K562 (cell line): ENCODE data around the gene COPE. TPM values are rescaled to one million over a fixed set of nuclear protein-coding genes. Genes with fewer than 3 reads are reported as not detected.

Source experiments
- ATAC-seq: fragments of 200-7000 bp; cut with Tn5 transposase; 3 replicates; pipeline ENCODE4 v1.9.1; 2020; ENCODE audit warnings: moderate library complexity
- BruUV-seq: library from RNA; stranded (reverse); fragments of 400-500 nt; replicated peaks from 2 replicates; lab custom pipeline; 2021; lab: Mats Ljungman, UMichigan
- CTCF ChIA-PET: fragments of 300-600 bp; formaldehyde crosslinking; extraction: SDS; loops from one replicate; lab custom pipeline; 2021; ENCODE audit warnings: low intra/inter-chr PET ratio; lab: Yijun Ruan, JAX
- POLR2A ChIA-PET: fragments of 300-600, 350-650 bp; sonication (Branson Sonifier 250); formaldehyde crosslinking; extraction: SDS; loops from one replicate; lab custom pipeline; 2021; ENCODE audit warnings: antibody characterized with exemption, inconsistent platforms; lab: Yijun Ruan, JAX
- DNase-seq, 4 experiments: peaks; one replicate each; pipeline versions ENCODE4 v3.0.0 to v3.0.0-alpha.2; 2011 to 2018; ENCODE audit warnings: low spot score in 3 of 4, mixed read lengths in 3 of 4; ENCODE audit errors: extremely low read depth in 1 of 4
- FAIRE-seq: peaks from 2 replicates; lab custom pipeline; 2011; peaks lifted over from hg19 to GRCh38; lab: Jason Lieb, UNC
- H2AFZ ChIP-seq: 2 replicates; pipeline ENCODE4 v1.6.0; 2011; ENCODE audit warnings: low read depth, low read length, control low read depth, inconsistent platforms
- H3K27ac ChIP-seq: fragments of 200-600 bp; 3 replicates; pipeline ENCODE4 v1.8.0; 2011; ENCODE audit warnings: low read depth, mild to moderate bottlenecking, control low read depth, inconsistent platforms, low read length, moderate library complexity, mixed read lengths; ENCODE audit errors: extremely low read depth
- H3K27me3 ChIP-seq, 2 experiments: fragments of 300-600 bp in 1 of 2; 2 replicates in 1 of 2; 3 replicates in 1 of 2; pipeline versions ENCODE4 v1.6.0 to v1.8.0; 2011; ENCODE audit warnings: inconsistent platforms in 2 of 2, low read length in 2 of 2, mild to moderate bottlenecking in 1 of 2, mixed read lengths in 1 of 2, moderate library complexity in 1 of 2; ENCODE audit not compliant: control insufficient read depth in 2 of 2, insufficient read depth in 2 of 2
- H3K36me3 ChIP-seq: fragments of 300-600 bp; 3 replicates; pipeline ENCODE4 v1.8.0; 2011; ENCODE audit warnings: mild to moderate bottlenecking, low read length, inconsistent platforms; ENCODE audit not compliant: control insufficient read depth, insufficient read depth
- H3K4me1 ChIP-seq, 2 experiments: fragments of 200-600 bp in 1 of 2; replicated peaks in 1 of 2; 2 replicates in 1 of 2; 3 replicates in 1 of 2; pipeline versions ENCODE4 v1.5.1 to v1.8.0; 2011; ENCODE audit warnings: inconsistent platforms in 2 of 2, low read length in 2 of 2, mild to moderate bottlenecking in 1 of 2, mixed read lengths in 1 of 2, moderate library complexity in 1 of 2; ENCODE audit not compliant: control insufficient read depth in 2 of 2, insufficient read depth in 2 of 2
- H3K4me2 ChIP-seq: 2 replicates; pipeline ENCODE4 v1.6.1; 2011; ENCODE audit warnings: low read length, control low read depth, inconsistent platforms, mixed read lengths; ENCODE audit not compliant: insufficient read depth
- H3K4me3 ChIP-seq: fragments of 200-600 bp; sonication (generic), shearing (Covaris generic); 2 replicates; pipeline ENCODE4 v1.5.1; 2016; ENCODE audit warnings: control low read depth, inconsistent platforms
- H3K79me2 ChIP-seq: fragments of 200-600 bp; 3 replicates; pipeline ENCODE4 v1.8.0; 2011; ENCODE audit warnings: low read length, inconsistent platforms; ENCODE audit not compliant: control insufficient read depth, insufficient read depth
- H3K9ac ChIP-seq, 2 experiments: 2 replicates each; pipeline versions ENCODE4 v1.6.0 to v1.6.1; 2011; ENCODE audit warnings: low read depth in 2 of 2, low read length in 2 of 2, control low read depth in 1 of 2, inconsistent platforms in 1 of 2, mild to moderate bottlenecking in 1 of 2, mixed read lengths in 1 of 2; ENCODE audit not compliant: insufficient read depth in 1 of 2
- H3K9me1 ChIP-seq: one replicate; pipeline ENCODE4 v1.6.0; 2011; ENCODE audit warnings: inconsistent platforms, mild to moderate bottlenecking, low read length, moderate library complexity; ENCODE audit not compliant: control insufficient read depth, insufficient read depth
- H3K9me3 ChIP-seq: replicated peaks from 2 replicates; pipeline ENCODE4 v1.5.1; 2011; ENCODE audit warnings: low read depth, low read length, inconsistent platforms; ENCODE audit not compliant: control insufficient read depth, insufficient read depth
- H4K20me1 ChIP-seq: replicated peaks from 2 replicates; pipeline ENCODE4 v1.6.1; 2011; ENCODE audit warnings: low read length, inconsistent platforms, mixed read lengths; ENCODE audit not compliant: control insufficient read depth, insufficient read depth
- CREB3L1 ChIP-seq: fragments of 450-650 bp; IDR thresholded peaks from 2 replicates; pipeline ENCODE4 v1.6.1; 2014; ENCODE audit warnings: low read depth, mild to moderate bottlenecking, moderate library complexity, borderline replicate concordance
- EGR1 ChIP-seq: fragments of 450-650 bp; conservative IDR thresholded peaks from 2 replicates; pipeline ENCODE4 v1.6.1; 2017; ENCODE audit warnings: mild to moderate bottlenecking
- HDAC3 ChIP-seq: fragments of 450-650 bp; IDR thresholded peaks from 2 replicates; pipeline ENCODE4 v1.6.1; 2018; ENCODE audit warnings: borderline replicate concordance, mild to moderate bottlenecking, moderate library complexity; ENCODE audit not compliant: partially characterized antibody
- MAX ChIP-seq: sonication (generic); formaldehyde crosslinking; IDR thresholded peaks from 2 replicates; pipeline ENCODE4 v1.9.0; 2022; ENCODE audit warnings: mild to moderate bottlenecking, missing genetic modification reagents
- POLR2G ChIP-seq: fragments of 200-400 bp; formaldehyde crosslinking; IDR thresholded peaks from 2 replicates; pipeline ENCODE4 v1.6.1; 2017; ENCODE audit warnings: low read depth, mild to moderate bottlenecking, antibody characterized with exemption, low read length, moderate library complexity
- XRCC4 ChIP-seq: IDR thresholded peaks from one replicate; pipeline ENCODE4 v1.6.1; 2011; ENCODE audit not compliant: insufficient read depth, insufficient read length; ENCODE audit errors: extremely low read depth
- ZBTB8A ChIP-seq: fragments of 450-650 bp; IDR thresholded peaks from 2 replicates; pipeline ENCODE4 v1.6.1; 2018; ENCODE audit warnings: mild to moderate bottlenecking, moderate library complexity; ENCODE audit not compliant: partially characterized antibody
- WGBS: fragments of 100-300 bp; shearing (Covaris generic); methylation state at CpG from one replicate; pipeline ENCODE4 v1.1.6; 2016; ENCODE audit warnings: low coverage, mixed read lengths; ENCODE audit not compliant: insufficient coverage; ENCODE audit errors: missing lambda C conversion rate; 5-methylcytosine and 5-hydroxymethylcytosine counted together
- in situ Hi-C: fragments of 300-500 bp; cut with MboI; formaldehyde crosslinking; loops from 4 replicates; pipeline ENCODE4 v1.15.0; 2018; ENCODE audit warnings: inconsistent platforms, mixed read lengths
- intact Hi-C: fragments of 100-400 bp; cut with micrococcal nuclease; formaldehyde crosslinking; loops from 2 replicates; pipeline ENCODE4 v1.14.2; 2022
- polyA plus RNA-seq, 8 experiments: library from polyadenylated mRNA; depleted of rRNA in 4 of 8; stranded (reverse) in 5 of 8; unstranded in 3 of 8; fragments of >200 nt; fragmentation: Nextera tagmentation in 2 of 8; fragmentation: Illumina TruSeq in 1 of 8; extraction: Ambion mirVana in 2 of 8; extraction: Trizol in 1 of 8; gene quantifications; 2 replicates each; pipeline versions ENCODE4 v1.2.1 to v1.2.3, GENCODE V29; 2011 to 2014; ENCODE audit warnings: inconsistent platforms in 1 of 8, missing spikeins in 1 of 8
- total RNA-seq, 7 experiments: library from RNA; depleted of rRNA in 6 of 7; stranded (reverse); fragments of >200 nt in 6 of 7; fragmentation: Illumina TruSeq in 2 of 7; extraction: Trizol in 2 of 7; gene quantifications; 2 replicates each; pipeline versions ENCODE4 v1.2.1 to v1.2.3, GENCODE V29; 2011 to 2021; ENCODE audit warnings: low replicate concordance in 1 of 7

Gene COPE
- total and polyA plus RNA-seq, 9 of the 15 experiments (the other 6 are each of a cell fraction or from before 2014, with no cell fraction given) = 5.8 to 273 (median 147) TPM

GRCh38 chr19:18878858-18879578 is 40.2 kb downstream of the COPE start:
- H3K27me3 ChIP-seq = no peaks in the 10 kb centered on the region
- no peaks in the 10 kb centered on the region for H3K9me1 ChIP-seq
- ChIA-PET POLR2A (interaction anchor here (1.1 to 1.7 kb wide), 3 partner anchors 15 to 108 kb away, joined by 3 to 7 read pairs (median 3); no protein-coding TSS in a partner anchor), CTCF (no interaction called here)
- in situ Hi-C loops (no loop called here), intact Hi-C loops (no loop called here)
- WGBS = 89% methylated on average over 20 of the region's 34 CpGs
- H3K9ac ChIP-seq = peak overlapping the region in 1 of 2 experiments; percentile 20; a peak in 1 of 4 replicates
- no peaks in the 10 kb centered on the region for H4K20me1 ChIP-seq
- H3K4me3 ChIP-seq = no peak overlapping the region
- H3K4me2 ChIP-seq = no peak overlapping the region
- DNase-seq = no peak
- peaks cover 8% of the 10 kb centered on the region for H3K9me3 ChIP-seq
- TF ChIP-seq CREB3L1 = no peak
- no peak for TF ChIP-seq XRCC4
- TF ChIP-seq MAX (CRISPR knock-in tag) = 0 out of 2 replicates have a peak, but pooled peaks have one; percentile 24
- TF ChIP-seq POLR2G = peak; percentile 28; the same call in 1 of the 2 replicates
- TF ChIP-seq ZBTB8A = no peak
- TF ChIP-seq HDAC3 = no peak
- peak; percentile 34; the same call in 1 of the 2 replicates for TF ChIP-seq EGR1
- peaks cover 11 to 37% of the 10 kb centered on the region in 2 experiments; a peak in 4 of 5 replicates for H3K4me1 ChIP-seq
- no peak for FAIRE-seq
- no TSS peak for BruUV-seq
- no peak for ATAC-seq
- H3K27ac ChIP-seq = no peak overlapping the region
- H3K36me3 ChIP-seq = no peaks in the 10 kb centered on the region
- no peak overlapping the region for H2AFZ ChIP-seq
- no peaks in the 10 kb centered on the region for H3K79me2 ChIP-seq
